NCI-H1092 (cell line): Measurements from ENCODE around the gene DYNLT2B.
A peak's percentile ranks its signal among the peaks of the same experiment; 100 is the strongest.
"Not testable (repeated sequence)": the region's sequence is repeated elsewhere in the genome, so short reads cannot be mapped to it uniquely, and the experiment has no call there.

Experiments used
- DNase-seq: peaks from one replicate; lab custom pipeline; 2025; lab: John Stamatoyannopoulos, UW

DYNLT2B gene

GRCh38 chr3:196317687-196318467 is at the start of gene DYNLT2B:
Gene DYNLT2B, minus strand, starts transcription at chr3:196318240. Its CDS starts 88 bp downstream, at chr3:196318152.
- peak; percentile 87 for DNase-seq

GRCh38 chr3:196365736-196366135 is 47.7 kb upstream of the DYNLT2B start:
- no peak for DNase-seq

- no peak for DNase-seq
These were observed 42.5 kb upstream of the DYNLT2B start for GRCh38 chr3:196360586-196360985.

- not testable (repeated sequence) for DNase-seq
These were observed 40.5 kb upstream of the DYNLT2B start for GRCh38 chr3:196358540-196358939.

GRCh38 chr3:196357905-196358304 is 39.9 kb upstream of the DYNLT2B start:
- no peak for DNase-seq

DNA sequence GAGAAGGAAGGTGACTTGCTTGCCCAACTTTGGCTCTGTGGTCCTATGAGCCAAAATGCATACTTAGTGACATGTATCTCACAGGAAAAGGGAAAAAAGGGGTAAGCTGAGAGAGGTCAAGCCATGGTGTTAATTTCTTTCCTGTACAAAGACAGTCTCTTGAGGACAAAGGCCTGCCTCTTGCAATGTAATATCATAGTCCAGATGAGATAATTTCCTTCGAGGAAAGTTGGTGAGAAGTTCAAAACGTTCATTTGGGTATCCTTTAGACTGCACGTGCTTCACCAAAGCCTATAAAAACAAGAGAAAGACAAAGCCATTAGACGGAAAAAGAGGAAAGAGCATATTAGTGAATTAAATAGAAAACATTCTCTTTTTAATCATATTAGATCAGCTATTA is 38.5 kb upstream of the DYNLT2B start:
- DNase-seq: no peak

DNA sequence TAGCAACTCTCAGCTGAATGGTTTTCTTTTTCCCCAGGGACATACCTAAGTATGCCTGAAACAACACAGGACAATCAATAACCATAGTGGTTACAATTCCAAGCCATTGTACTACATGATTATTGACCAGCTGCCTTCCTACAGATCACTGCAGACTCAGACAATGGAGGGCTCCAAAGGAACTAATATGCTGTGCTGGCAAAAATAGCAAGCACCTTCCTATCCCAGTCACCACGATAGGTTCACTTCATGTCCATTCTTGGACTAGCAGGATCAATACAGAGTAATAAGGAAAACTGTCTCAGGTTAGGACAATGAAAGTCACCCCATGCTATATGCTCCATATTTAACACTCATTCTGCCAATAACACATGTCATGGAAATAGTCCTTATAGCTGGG is 37.6 kb upstream of the DYNLT2B start:
- no peak for DNase-seq

DNA sequence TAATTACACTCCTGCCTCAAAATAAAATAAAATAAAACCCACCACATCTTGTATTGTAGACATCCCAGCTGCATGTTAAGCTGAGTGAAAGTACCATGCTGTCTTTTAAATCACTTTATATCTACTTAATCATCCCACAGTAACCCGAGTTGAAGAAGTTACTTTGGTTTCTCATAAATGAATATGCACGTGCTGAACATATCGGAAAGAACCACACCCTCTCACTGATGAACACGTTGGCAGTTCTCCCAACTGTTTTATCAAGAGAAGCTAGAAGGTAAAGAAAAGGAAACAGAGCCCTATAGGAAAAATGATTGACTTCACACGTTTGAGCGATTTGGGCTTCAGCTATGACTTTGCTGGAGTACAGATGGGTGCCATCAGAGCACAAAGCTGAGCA is 36.1 kb upstream of the DYNLT2B start:
- DNase-seq: no peak

DNA sequence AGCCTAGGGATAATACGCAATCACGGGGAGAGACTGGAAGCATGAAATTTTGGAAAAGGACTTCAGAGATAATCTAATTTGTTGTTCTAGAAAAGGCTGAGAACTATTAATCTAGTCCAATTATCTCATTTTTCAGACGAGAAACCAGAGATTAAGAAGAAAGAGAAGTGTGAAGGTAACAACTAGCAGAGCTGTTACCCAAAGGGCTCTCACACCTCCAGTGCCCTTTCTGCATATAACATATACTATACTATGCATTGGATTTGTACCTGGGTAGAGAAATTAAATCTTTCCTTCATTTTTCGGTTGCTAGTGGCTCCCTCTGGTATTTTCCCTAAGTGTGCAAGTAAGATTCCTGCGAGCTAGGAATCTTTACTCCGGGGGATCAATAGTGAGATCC is 33.5 kb upstream of the DYNLT2B start:
- DNase-seq: no peak

- DNase-seq: no peak
These were observed 32.0 kb upstream of the DYNLT2B start for GRCh38 chr3:196350067-196350466.

DNA sequence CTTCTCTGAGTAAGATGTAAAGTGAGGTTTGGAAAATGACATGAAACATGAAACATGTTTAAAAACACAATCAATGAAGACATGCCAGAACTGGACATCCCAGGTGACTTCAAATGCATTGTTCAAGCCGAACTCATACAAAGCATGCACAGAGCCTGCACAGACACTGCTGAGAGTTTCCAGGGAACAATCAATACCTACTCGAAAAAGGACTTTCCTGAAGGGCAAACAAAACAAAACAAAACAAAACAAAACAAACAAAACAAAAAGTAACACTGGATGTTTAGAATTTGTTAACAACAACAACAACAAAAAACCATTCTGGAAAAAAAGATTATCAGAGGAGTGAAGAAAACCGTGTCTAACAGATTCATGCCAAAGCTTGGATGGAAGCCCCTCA is 30.7 kb upstream of the DYNLT2B start:
- no peak for DNase-seq

DNA sequence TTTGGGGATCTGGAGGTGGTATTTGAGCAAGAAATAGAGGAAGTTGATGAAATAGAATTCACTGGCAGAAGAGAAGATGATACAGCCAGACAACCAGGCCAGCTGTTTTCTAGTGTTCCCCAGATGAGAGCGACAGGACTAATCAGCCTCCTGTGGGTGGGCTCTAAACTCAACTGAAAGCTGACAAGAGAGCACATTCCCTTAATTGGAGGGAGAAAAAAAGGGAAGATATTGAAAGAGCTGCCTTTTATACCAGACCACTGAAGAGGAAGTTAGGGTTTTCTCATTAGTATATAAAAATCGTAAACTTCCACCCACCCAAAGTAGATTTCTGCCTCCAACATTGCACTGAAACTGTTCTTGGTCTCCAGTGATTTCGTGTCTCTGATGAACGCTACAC is 26.6 kb upstream of the DYNLT2B start:
- DNase-seq: no peak

DNA sequence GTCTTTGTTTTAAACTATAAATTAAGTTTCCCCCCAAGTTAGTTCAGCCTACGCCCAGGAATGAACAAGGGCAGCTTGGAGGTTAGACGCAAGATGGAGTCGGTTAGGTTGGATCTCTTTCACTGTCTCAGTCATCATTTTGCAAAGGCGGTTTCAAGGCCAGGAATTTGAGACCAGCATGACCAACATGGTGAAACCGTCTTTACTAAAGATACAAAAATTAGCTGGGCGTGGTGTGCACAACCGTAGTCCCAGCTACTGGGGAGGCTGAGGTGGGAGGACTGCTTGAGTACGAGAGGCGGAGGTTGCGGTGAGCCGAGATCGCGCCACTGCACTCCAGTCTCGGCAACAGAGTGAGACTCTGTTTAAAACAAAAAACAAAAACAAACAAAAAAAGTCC is 25.9 kb upstream of the DYNLT2B start:
- not testable (repeated sequence) for DNase-seq

GRCh38 chr3:196341137-196341536 is 23.1 kb upstream of the DYNLT2B start:
- DNase-seq: no peak

GRCh38 chr3:196340466-196340865 is 22.4 kb upstream of the DYNLT2B start:
- no peak for DNase-seq

- no peak for DNase-seq
These were observed 21.6 kb upstream of the DYNLT2B start for GRCh38 chr3:196339493-196340254.

GRCh38 chr3:196339044-196339443 is 21.0 kb upstream of the DYNLT2B start:
- DNase-seq: no peak

DNA sequence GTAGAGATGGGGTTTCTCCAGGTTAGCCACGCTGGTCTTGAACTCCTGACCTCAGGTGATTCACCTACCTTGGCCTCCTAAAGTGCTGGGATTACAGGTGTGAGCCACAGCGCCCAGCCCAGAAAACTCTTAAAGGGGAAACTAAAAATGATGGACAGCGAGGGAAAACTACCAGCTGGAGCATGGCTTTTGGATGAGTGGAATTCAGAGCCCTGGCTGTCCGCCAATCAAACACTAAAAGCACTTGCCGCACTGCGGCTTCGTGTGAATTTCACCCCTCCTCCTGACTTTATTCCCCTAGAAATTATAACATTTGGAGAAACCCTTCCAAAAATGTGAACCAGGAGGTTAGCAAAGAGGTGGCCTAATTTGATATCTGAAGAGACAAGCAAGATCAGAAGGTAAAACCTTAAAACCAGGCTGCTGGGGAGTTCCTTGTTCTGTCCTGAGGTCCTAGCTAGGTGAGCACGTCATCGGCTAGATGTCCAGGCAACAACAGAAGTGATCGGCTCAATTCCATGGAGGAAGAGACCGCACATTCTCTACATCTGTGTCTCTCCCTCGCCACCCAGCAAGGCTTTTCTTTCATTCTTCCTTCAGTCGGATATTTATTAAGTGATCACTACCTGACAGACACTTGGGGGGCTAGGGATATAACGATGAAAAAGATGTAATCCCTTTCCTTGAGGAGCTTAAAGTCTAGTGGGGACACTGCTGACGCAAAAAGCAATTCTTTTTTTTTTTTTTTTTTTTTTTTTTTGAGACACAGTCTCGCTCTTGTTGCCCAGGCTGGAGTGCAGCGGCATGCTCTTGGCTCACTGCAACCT is 18.5 kb upstream of the DYNLT2B start:
- no peak for DNase-seq

DNA sequence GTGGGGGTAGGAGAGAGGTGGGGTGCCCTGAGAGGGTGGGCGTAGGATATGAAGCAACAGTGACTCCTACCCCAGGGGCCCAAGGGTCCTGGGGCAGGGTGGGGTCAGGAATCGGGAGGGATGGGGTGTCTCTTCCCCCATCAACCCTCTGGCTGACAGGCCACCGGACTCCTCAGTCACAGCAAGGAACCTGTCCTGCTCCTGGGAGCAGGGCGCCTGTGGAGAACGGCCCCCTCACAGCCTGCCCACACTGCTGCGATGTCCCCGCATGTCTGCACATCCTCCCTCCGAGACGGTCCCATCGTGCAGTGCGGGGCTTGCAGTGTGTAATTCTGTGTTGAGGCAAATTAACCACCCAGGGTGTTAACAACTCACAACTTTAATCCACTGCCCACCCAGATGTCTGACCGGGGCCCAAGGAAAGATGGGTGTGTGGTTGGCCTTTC is 17.5 kb upstream of the DYNLT2B start:
- DNase-seq: no peak

DNA sequence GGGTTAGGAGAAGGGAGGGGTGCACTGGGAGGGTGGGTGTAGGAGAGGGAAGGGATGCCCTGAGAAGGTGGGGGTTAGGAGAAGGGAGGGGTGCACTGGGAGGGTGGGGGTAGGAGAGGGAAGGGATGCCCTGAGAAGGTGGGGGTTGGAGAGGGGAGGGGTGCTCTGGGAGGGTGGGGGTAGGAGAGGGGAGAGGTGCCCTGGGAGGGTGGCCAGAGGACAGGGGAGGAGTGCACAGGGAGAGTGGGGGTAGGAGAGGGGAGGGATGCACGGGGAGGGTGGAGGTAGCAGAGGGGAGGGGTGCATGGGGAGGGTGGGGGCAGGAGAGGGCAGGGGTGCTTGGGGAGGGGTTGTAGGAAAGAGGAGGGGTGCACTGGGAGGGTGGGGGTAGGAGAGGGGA is 16.9 kb upstream of the DYNLT2B start:
- no peak for DNase-seq

GRCh38 chr3:196332168-196332567 is 14.1 kb upstream of the DYNLT2B start:
- peak; percentile 40 for DNase-seq

DNA sequence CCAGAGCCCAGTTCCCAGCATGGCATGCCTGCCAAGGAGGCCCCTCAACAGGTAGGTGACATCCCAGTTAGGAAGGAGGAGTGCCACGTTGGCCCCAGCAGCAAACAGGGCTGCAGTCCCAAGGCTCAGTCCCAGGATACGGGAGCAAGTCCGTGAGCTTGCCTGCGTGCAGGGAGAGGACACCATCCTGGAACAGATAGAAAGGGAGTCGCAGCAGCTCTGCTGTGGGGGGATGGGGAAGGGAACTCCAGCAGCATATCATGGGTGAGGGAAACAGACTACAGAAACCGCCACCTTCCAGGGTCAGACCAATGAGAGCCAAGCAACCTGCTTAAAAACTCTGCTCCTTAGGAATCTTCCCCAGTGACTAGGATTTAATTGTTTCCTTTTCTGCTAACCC is 9.4 kb upstream of the DYNLT2B start:
- DNase-seq: no peak
